Measurements from ENCODE around the gene SYT2. TPM values are rescaled to one million over a fixed set of nuclear protein-coding genes. Genes with fewer than 3 reads are reported as not detected.

SYT2 gene
- total RNA-seq, 1 experiment from 2014 or later: 0.09 TPM

- Histone ChIP-seq H3K4me3 (ENCODE audit: low read depth, low read length) (no peak overlapping the region), H3K9me3 (no peaks in the 10 kb centered on the region), H3K27me3 (replicated peaks; ENCODE audit: control insufficient read depth, insufficient read depth, low read length) (no peaks in the 10 kb centered on the region), H3K4me1 (peaks cover 24% of the 10 kb centered on the region), H3K36me3 (ENCODE audit: control insufficient read depth, insufficient read depth, low read length) (no peaks in the 10 kb centered on the region; the same call in 1 of the 2 replicates)
- no peaks in the 10 kb centered on the region for H3K27me3 Mint-ChIP-seq (ENCODE audit: insufficient read depth, unreplicated experiment)
- H3K9me3 Mint-ChIP-seq (ENCODE audit: unreplicated experiment): no peaks in the 10 kb centered on the region
- BruUV-seq (replicated peaks): no TSS peak
- TF ChIP-seq CTCF (IDR thresholded peaks at IDR 0.05; ENCODE audit: insufficient read depth in 1 of 2, low read depth in 1 of 2, low read length in 1 of 2, severe bottlenecking in 1 of 2, unreplicated experiment in 1 of 2): no peak
- ChIA-PET CTCF (interaction anchor here (0.5 to 1.1 kb wide), 3 partner anchors 87 to 816 kb away, joined by 3 to 6 read pairs (median 4); no protein-coding TSS in a partner anchor), POLR2A (no interaction called here)
- no peaks in the 10 kb centered on the region for H3K36me3 Mint-ChIP-seq (ENCODE audit: insufficient read depth, unreplicated experiment)
- intact Hi-C loops (cut with micrococcal nuclease; ENCODE audit: unreplicated experiment): loop anchor here (2.0 kb wide), 1 partner anchor 105 kb away; no protein-coding TSS in a partner anchor
- peaks cover 30% of the 10 kb centered on the region for H3K4me1 Mint-ChIP-seq (ENCODE audit: low read depth, unreplicated experiment)
- H3K4me3 Mint-ChIP-seq (ENCODE audit: unreplicated experiment): no peak overlapping the region
- no peak overlapping the region for H3K27ac Mint-ChIP-seq (ENCODE audit: unreplicated experiment)
- DNase-seq: no peak
Measured at GRCh38 chr1:202569393-202570322, 140.6 kb downstream of the SYT2 start.

GRCh38 chr1:202568826-202569225, 141.4 kb downstream of the SYT2 start:
- ChIA-PET POLR2A (no interaction called here), CTCF (interaction anchor here (1.1 kb wide), 1 partner anchor 100 kb away, joined by 3 read pairs; no protein-coding TSS in a partner anchor)
- no TSS peak for BruUV-seq (replicated peaks)
- Histone ChIP-seq H3K4me3 (ENCODE audit: low read depth, low read length) (no peak overlapping the region), H3K9me3 (no peaks in the 10 kb centered on the region), H3K27me3 (replicated peaks; ENCODE audit: control insufficient read depth, insufficient read depth, low read length) (no peaks in the 10 kb centered on the region), H3K4me1 (peaks cover 26% of the 10 kb centered on the region), H3K36me3 (ENCODE audit: control insufficient read depth, insufficient read depth, low read length) (no peaks in the 10 kb centered on the region; the same call in 1 of the 2 replicates)
- Mint-ChIP-seq H3K27me3 (ENCODE audit: insufficient read depth, unreplicated experiment) (no peaks in the 10 kb centered on the region), H3K9me3 (ENCODE audit: unreplicated experiment) (no peaks in the 10 kb centered on the region), H3K27ac (ENCODE audit: unreplicated experiment) (no peak overlapping the region), H3K4me3 (ENCODE audit: unreplicated experiment) (no peak overlapping the region), H3K36me3 (ENCODE audit: insufficient read depth, unreplicated experiment) (no peaks in the 10 kb centered on the region), H3K4me1 (ENCODE audit: low read depth, unreplicated experiment) (peaks cover 30% of the 10 kb centered on the region)
- intact Hi-C loops (cut with micrococcal nuclease; ENCODE audit: unreplicated experiment): no loop called here
- peak in 1 of 2 experiments; percentile 24 for DNase-seq
- TF ChIP-seq CTCF (IDR thresholded peaks at IDR 0.05; ENCODE audit: insufficient read depth in 1 of 2, low read depth in 1 of 2, low read length in 1 of 2, severe bottlenecking in 1 of 2, unreplicated experiment in 1 of 2): no peak

GRCh38 chr1:202568410-202568809, 141.8 kb downstream of the SYT2 start:
- H3K4me1 Mint-ChIP-seq (ENCODE audit: low read depth, unreplicated experiment): peaks cover 30% of the 10 kb centered on the region
- no peak for DNase-seq
- H3K27me3 Mint-ChIP-seq (ENCODE audit: insufficient read depth, unreplicated experiment): no peaks in the 10 kb centered on the region
- intact Hi-C loops (cut with micrococcal nuclease; ENCODE audit: unreplicated experiment): no loop called here
- H3K27ac Mint-ChIP-seq (ENCODE audit: unreplicated experiment): no peak overlapping the region
- no peaks in the 10 kb centered on the region; the same call in 1 of the 2 replicates for H3K36me3 ChIP-seq (ENCODE audit: control insufficient read depth, insufficient read depth, low read length)
- no peaks in the 10 kb centered on the region for H3K27me3 ChIP-seq (replicated peaks; ENCODE audit: control insufficient read depth, insufficient read depth, low read length)
- no TSS peak for BruUV-seq (replicated peaks)
- no peaks in the 10 kb centered on the region for H3K9me3 ChIP-seq
- H3K36me3 Mint-ChIP-seq (ENCODE audit: insufficient read depth, unreplicated experiment): no peaks in the 10 kb centered on the region
- ChIA-PET POLR2A (no interaction called here), CTCF (interaction anchor here (1.1 kb wide), 1 partner anchor 100 kb away, joined by 3 read pairs; no protein-coding TSS in a partner anchor)
- TF ChIP-seq CTCF (IDR thresholded peaks at IDR 0.05; ENCODE audit: insufficient read depth in 1 of 2, low read depth in 1 of 2, low read length in 1 of 2, severe bottlenecking in 1 of 2, unreplicated experiment in 1 of 2): no peak
- H3K4me3 ChIP-seq (ENCODE audit: low read depth, low read length): no peak overlapping the region
- peaks cover 26% of the 10 kb centered on the region for H3K4me1 ChIP-seq
- no peak overlapping the region for H3K4me3 Mint-ChIP-seq (ENCODE audit: unreplicated experiment)
- no peaks in the 10 kb centered on the region for H3K9me3 Mint-ChIP-seq (ENCODE audit: unreplicated experiment)
